Natural killer cell (primary cell): ENCODE results near the gene ADPRS. TPM values are rescaled to one million over a fixed set of nuclear protein-coding genes. Genes with fewer than 3 reads are reported as not detected.

Experiments
- ATAC-seq, 3 donors: fragments of 150-1000 bp in 2 of 3; fragments of 200-7000 bp in 1 of 3; cut with Tn5 transposase; 1 replicate in 1 of 3; 2 replicates in 2 of 3; pipeline ENCODE4 v1.10.0; 2021; ENCODE audit warnings: mild to moderate bottlenecking in 2 of 3, moderate library complexity in 2 of 3
- DNase-seq, 2 donors: peaks; one replicate each; pipeline versions ENCODE4 v3.0.0 to v3.0.0-alpha.2; 2013 to 2021; ENCODE audit warnings: mixed read lengths in 1 of 2
- H3K27ac ChIP-seq: one replicate; pipeline ENCODE4 v1.5.1; 2013; ENCODE audit warnings: mild to moderate bottlenecking, low read length
- H3K27me3 ChIP-seq: one replicate; pipeline ENCODE4 v1.6.1; 2013; ENCODE audit warnings: low read length; ENCODE audit not compliant: control insufficient read depth, insufficient read depth
- H3K36me3 ChIP-seq: one replicate; pipeline ENCODE4 v1.6.1; 2013; ENCODE audit warnings: low read length; ENCODE audit not compliant: control insufficient read depth, insufficient read depth
- H3K4me1 ChIP-seq: one replicate; pipeline ENCODE4 v1.6.1; 2013; ENCODE audit warnings: low read length; ENCODE audit not compliant: control insufficient read depth, insufficient read depth
- H3K4me3 ChIP-seq: one replicate; pipeline ENCODE4 v1.5.1; 2013; ENCODE audit warnings: low read length
- H3K9me3 ChIP-seq: one replicate; pipeline ENCODE4 v1.6.1; 2013; ENCODE audit warnings: low read length; ENCODE audit not compliant: control insufficient read depth, insufficient read depth
- H3K27ac Mint-ChIP-seq, 2 donors: one replicate each; pipeline ENCODE4 v1.8.0; 2022; ENCODE audit warnings: mild to moderate bottlenecking in 2 of 2, mixed read lengths in 2 of 2, moderate library complexity in 1 of 2
- H3K27me3 Mint-ChIP-seq, 2 donors: one replicate each; pipeline ENCODE4 v1.8.0; 2022; ENCODE audit warnings: low read depth in 2 of 2, mixed read lengths in 2 of 2
- H3K36me3 Mint-ChIP-seq: one replicate; pipeline ENCODE4 v1.8.0; 2022; ENCODE audit warnings: mixed read lengths
- H3K4me1 Mint-ChIP-seq, 2 donors: one replicate each; pipeline ENCODE4 v1.8.0; 2022; ENCODE audit warnings: mixed read lengths in 2 of 2
- H3K4me3 Mint-ChIP-seq: one replicate; pipeline ENCODE4 v1.8.0; 2022; ENCODE audit warnings: mild to moderate bottlenecking, moderate library complexity, mixed read lengths
- H3K9me3 Mint-ChIP-seq, 2 donors: one replicate each; pipeline ENCODE4 v1.8.0; 2022; ENCODE audit warnings: mixed read lengths in 2 of 2
- CTCF ChIP-seq: fragments of 200-600 bp; IDR thresholded peaks from one replicate; pipeline ENCODE4 v1.8.0; 2022; ENCODE audit warnings: antibody characterized with exemption
- WGBS: methylation state at CpG from one replicate; pipeline ENCODE4 v1.1.7; 2013; ENCODE audit warnings: missing lambda C conversion rate; ENCODE audit not compliant: insufficient coverage; 5-methylcytosine and 5-hydroxymethylcytosine counted together
- intact Hi-C: fragments of 100-400 bp; cut with micrococcal nuclease; formaldehyde crosslinking; loops from one replicate; pipeline ENCODE4 v1.14.2; 2022
- total RNA-seq, 4 donors: library from RNA; stranded (reverse); fragments of 120-200 nt in 1 of 4; gene quantifications; one replicate each; pipeline versions ENCODE4 v1.2.3 to v1.2.4, GENCODE V29; 2013 to 2022

The ADPRS gene
- total RNA-seq, 3 donors from 2014 or later (not counting 1 experiment from before 2014, with no cell fraction given), result 9.6 to 15.9 (median 12.4) TPM

GRCh38 chr1:36122062-36123030 lies 33.7 kb downstream of the ADPRS start:
- Histone ChIP-seq H3K4me3 (no peak overlapping the region), H3K27ac (no peak overlapping the region), H3K27me3 (peaks cover 12% of the 10 kb centered on the region), H3K9me3 (no peaks in the 10 kb centered on the region), H3K4me1 (peaks cover 35% of the 10 kb centered on the region), H3K36me3 (no peaks in the 10 kb centered on the region)
- 84% methylated on average over 12 of the region's 12 CpGs for WGBS
- DNase-seq (no peak), ATAC-seq (no peak)
- Mint-ChIP-seq H3K4me1 (peaks cover 6 to 36% of the 10 kb centered on the region in 2 donors), H3K27ac (no peak overlapping the region), H3K4me3 (no peak overlapping the region), H3K36me3 (no peaks in the 10 kb centered on the region), H3K9me3 (no peaks in the 10 kb centered on the region), H3K27me3 (peaks cover 30 to 36% of the 10 kb centered on the region in 2 donors)
- no peak for TF ChIP-seq CTCF
- intact Hi-C loops, result no loop called here

GRCh38 chr1:36123356-36123755 lies 34.7 kb downstream of the ADPRS start:
- Mint-ChIP-seq H3K9me3 (no peaks in the 10 kb centered on the region), H3K27me3 (peaks cover 30 to 39% of the 10 kb centered on the region in 2 donors), H3K4me3 (peak overlapping the region; percentile 33), H3K27ac (peak overlapping the region in 1 of 2 donors; percentile 20), H3K4me1 (peaks cover 6 to 36% of the 10 kb centered on the region in 2 donors), H3K36me3 (no peaks in the 10 kb centered on the region)
- ATAC-seq (peak; percentile 50 to 68 (median 59)), DNase-seq (peak in 1 of 2 donors; percentile 32)
- TF ChIP-seq CTCF, result no peak
- Histone ChIP-seq H3K4me3 (no peak overlapping the region), H3K9me3 (no peaks in the 10 kb centered on the region), H3K36me3 (no peaks in the 10 kb centered on the region), H3K27ac (no peak overlapping the region), H3K4me1 (peaks cover 35% of the 10 kb centered on the region), H3K27me3 (peaks cover 12% of the 10 kb centered on the region)
- intact Hi-C loops, result no loop called here
- 21% methylated on average over 8 of the region's 8 CpGs for WGBS

GRCh38 chr1:36124404-36125128 lies 35.9 kb downstream of the ADPRS start:
- intact Hi-C loops, result no loop called here
- Mint-ChIP-seq H3K9me3 (no peaks in the 10 kb centered on the region), H3K36me3 (no peaks in the 10 kb centered on the region), H3K4me1 (peaks cover 6 to 36% of the 10 kb centered on the region in 2 donors), H3K27ac (no peak overlapping the region), H3K27me3 (peaks cover 30 to 39% of the 10 kb centered on the region in 2 donors), H3K4me3 (peak overlapping the region; percentile 72)
- peaks cover 32% of the 10 kb centered on the region for H3K4me1 ChIP-seq
- WGBS, result 28% methylated on average over 36 of the region's 42 CpGs
- no peaks in the 10 kb centered on the region for H3K9me3 ChIP-seq
- H3K36me3 ChIP-seq, result no peaks in the 10 kb centered on the region
- peaks cover 12% of the 10 kb centered on the region for H3K27me3 ChIP-seq
- no peak overlapping the region for H3K4me3 ChIP-seq
- no peak for TF ChIP-seq CTCF
- DNase-seq (no peak), ATAC-seq (no peak)
- no peak overlapping the region for H3K27ac ChIP-seq
